ENCODE data around the gene PLEKHA5. TPM values are rescaled to one million over a fixed set of nuclear protein-coding genes. Genes with fewer than 3 reads are reported as not detected.
"Not testable (repeated sequence)": the region's sequence is repeated elsewhere in the genome, so short reads cannot be mapped to it uniquely, and the experiment has no call there.

The PLEKHA5 gene, protein sequence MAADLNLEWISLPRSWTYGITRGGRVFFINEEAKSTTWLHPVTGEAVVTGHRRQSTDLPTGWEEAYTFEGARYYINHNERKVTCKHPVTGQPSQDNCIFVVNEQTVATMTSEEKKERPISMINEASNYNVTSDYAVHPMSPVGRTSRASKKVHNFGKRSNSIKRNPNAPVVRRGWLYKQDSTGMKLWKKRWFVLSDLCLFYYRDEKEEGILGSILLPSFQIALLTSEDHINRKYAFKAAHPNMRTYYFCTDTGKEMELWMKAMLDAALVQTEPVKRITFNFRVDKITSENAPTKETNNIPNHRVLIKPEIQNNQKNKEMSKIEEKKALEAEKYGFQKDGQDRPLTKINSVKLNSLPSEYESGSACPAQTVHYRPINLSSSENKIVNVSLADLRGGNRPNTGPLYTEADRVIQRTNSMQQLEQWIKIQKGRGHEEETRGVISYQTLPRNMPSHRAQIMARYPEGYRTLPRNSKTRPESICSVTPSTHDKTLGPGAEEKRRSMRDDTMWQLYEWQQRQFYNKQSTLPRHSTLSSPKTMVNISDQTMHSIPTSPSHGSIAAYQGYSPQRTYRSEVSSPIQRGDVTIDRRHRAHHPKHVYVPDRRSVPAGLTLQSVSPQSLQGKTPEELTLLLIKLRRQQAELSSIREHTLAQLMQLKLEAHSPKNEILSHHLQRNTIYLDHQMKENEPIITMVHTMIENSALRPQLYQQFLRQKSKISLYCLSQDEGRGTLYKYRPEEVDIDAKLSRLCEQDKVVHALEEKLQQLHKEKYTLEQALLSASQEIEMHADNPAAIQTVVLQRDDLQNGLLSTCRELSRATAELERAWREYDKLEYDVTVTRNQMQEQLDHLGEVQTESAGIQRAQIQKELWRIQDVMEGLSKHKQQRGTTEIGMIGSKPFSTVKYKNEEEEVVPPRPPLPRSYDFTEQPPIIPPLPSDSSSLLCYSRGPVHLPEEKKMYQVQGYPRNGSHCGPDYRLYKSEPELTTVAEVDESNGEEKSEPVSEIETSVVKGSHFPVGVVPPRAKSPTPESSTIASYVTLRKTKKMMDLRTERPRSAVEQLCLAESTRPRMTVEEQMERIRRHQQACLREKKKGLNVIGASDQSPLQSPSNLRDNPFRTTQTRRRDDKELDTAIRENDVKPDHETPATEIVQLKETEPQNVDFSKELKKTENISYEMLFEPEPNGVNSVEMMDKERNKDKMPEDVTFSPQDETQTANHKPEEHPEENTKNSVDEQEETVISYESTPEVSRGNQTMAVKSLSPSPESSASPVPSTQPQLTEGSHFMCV
- 10 to 100 TPM in 11 of 12 donors, not detected in 1; 16.6 to 59.7 (median 19.0) TPM for polyA plus RNA-seq (ENCODE audit: insufficient read length in 12 of 12)
- long read RNA-seq, donor 1, partial matches to known transcripts, result 13 of 13 reads
- long read RNA-seq, donor 1, other reads (novel, unspliced or antisense), result 0 of 13 reads
- long read RNA-seq, donor 2, full-length matches to known transcripts, result 1 of 7 reads
- long read RNA-seq, donor 2, partial matches to known transcripts, result 0 of 7 reads
- long read RNA-seq, donor 2, other reads (novel, unspliced or antisense), result 6 of 7 reads
- long read RNA-seq, donor 3, result 0 reads
- long read RNA-seq, donor 4, full-length matches to known transcripts, result 1 of 1 reads
- long read RNA-seq, donor 4, partial matches to known transcripts, result 0 of 1 reads
- long read RNA-seq, donor 4, other reads (novel, unspliced or antisense), result 0 of 1 reads
- long read RNA-seq, donor 5, result 0 reads
- long read RNA-seq, donor 6, partial matches to known transcripts, result 0 of 1 reads
- long read RNA-seq, donor 6, other reads (novel, unspliced or antisense), result 0 of 1 reads
- long read RNA-seq, donor 7, result 0 reads
- long read RNA-seq, donor 8, full-length matches to known transcripts, result 2 of 2 reads
- long read RNA-seq, donor 8, partial matches to known transcripts, result 0 of 2 reads
- long read RNA-seq, donor 8, other reads (novel, unspliced or antisense), result 0 of 2 reads
- long read RNA-seq, donor 9, full-length matches to known transcripts, result 1 of 1 reads
- long read RNA-seq, donor 9, partial matches to known transcripts, result 0 of 1 reads
- long read RNA-seq, donor 9, other reads (novel, unspliced or antisense), result 0 of 1 reads
- long read RNA-seq, donor 10, result 0 reads
- long read RNA-seq, donor 11, result 0 reads

GRCh38 chr12:19129486-19130223, at the start of gene PLEKHA5:
TSS of gene PLEKHA5 (plus strand) at chr12:19129733. CDS start at chr12:19129800, 67 bp downstream.
- peak; percentile 55 for DNase-seq

- DNase-seq, result no peak
Observed at GRCh38 chr12:19080918-19081317, 48.6 kb upstream of the PLEKHA5 start.

DNA sequence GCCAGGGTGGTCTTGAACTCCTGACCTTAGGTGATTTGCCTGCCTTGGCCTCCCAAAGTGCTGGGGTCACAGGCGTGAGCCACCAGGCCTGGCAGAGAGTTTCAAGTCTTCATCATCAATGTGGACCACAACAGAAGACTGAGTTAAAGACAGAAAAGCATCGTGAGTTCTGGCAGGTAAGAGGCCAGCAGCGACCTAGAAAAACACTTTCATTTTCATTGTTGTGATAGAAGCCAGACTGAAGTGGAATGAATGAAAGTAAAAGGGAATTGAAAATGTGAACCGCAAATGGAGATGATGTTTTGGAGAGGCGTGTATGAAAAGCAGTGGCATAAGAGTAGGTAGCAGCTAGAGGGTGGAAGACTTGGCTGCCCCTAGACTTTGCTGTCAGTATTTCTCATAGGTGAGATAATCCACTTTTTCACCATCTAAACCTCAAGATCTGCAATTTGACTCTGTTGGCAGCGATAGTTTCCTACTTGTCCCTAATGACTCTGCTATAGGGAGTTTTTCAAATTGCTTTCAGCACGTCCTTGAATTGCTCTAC, 47.1 kb upstream of the PLEKHA5 start:
- no peak for DNase-seq

DNA sequence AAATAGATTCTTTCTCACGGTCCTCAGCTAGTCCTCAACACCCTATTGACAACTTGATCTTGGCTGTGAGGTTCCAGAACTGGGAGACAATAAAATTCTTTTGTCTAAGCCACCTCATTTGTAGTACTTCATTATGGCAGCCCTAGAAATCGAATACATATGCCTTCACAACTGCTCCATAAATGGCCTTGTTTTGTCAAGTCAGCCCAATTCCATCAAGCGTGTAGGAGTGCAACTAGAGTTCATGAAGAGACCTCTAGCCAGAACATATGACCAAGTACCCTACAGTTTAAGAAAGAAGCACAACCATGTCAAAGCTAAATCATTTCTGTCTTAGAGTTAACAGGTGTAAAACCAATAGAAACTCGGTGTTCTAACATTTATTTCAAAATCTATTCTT, 45.0 kb upstream of the PLEKHA5 start:
- DNase-seq, result no peak

DNA sequence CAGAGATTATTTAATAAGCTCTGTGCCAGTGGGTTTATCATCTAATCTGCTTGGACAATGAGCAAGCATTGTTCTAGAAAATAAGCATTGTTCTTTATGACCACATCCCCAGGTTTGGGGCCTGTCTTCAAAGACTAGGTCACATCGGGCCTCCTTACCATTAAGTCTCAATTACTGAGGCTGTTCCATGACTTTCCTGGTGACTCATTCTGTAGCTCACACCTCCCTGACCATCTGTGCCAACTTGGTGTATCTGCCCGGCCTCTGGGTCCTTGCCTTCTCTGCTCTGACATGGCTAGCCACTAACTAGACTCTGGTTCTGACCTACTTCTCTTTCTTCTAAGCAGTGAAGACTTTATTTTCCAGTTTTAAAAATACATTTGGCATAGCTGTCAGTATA, 44.4 kb upstream of the PLEKHA5 start:
- DNase-seq, result no peak

DNA sequence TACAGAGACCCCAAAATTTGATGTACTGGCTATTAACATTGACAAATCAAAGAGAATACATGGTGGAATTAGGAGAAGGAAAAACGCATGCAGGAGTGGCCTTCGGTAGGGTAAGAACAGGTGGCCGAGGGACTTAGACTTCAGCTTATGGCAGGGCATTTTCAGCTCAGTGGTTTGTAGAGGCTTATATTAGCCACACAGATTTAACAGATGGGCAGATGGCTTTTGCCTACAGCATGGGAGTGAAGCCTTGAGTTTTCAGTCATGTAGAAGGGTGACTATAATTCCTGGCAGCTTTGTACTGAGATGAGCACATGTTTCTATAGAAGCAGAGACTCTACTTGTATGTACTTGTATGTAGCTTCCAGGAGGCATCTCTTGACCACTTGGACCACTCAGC, 40.9 kb upstream of the PLEKHA5 start:
- DNase-seq, result no peak

- DNase-seq, result not testable (repeated sequence)
Observed at GRCh38 chr12:19092482-19092881, 37.1 kb upstream of the PLEKHA5 start.

GRCh38 chr12:19093218-19093617, 36.3 kb upstream of the PLEKHA5 start:
- DNase-seq, result no peak

GRCh38 chr12:19095331-19095730, 34.2 kb upstream of the PLEKHA5 start:
- no peak for DNase-seq

DNA sequence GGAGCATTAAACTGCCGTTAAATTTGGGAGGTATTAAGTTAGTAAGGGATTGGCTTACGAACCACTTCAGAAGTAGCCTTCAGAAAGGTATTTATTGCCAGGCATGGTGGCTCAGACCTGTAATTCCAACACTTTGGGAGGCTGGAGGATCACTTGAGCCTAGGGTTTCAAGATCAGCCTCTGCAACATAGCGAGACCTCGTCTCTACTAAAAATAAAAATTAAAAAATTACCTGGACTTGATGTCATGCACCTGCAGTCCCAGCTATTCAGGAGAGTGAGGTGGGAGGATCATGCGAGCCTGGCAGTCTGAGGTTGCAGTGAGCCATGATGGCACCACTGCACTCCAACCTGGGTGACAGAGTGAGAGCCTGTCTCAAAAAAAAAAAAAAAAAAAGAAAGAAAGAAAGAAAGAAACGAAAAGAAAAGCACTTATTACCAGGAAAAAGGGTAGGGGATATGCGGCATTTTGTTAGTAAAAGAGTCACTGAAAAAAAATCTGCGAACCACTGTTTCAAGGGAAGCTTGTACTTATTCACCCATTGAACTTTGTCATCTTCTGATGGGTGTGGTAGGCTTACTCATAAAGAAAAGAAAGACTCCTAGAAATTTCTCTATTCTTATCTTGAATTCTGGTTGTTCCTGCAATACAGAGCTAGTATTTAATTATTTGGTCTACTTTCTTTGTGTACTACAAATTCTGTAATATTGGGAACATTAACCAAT, 33.6 kb upstream of the PLEKHA5 start:
- DNase-seq, result no peak

- no peak for DNase-seq
Observed at GRCh38 chr12:19105463-19105862, 24.1 kb upstream of the PLEKHA5 start.

DNA sequence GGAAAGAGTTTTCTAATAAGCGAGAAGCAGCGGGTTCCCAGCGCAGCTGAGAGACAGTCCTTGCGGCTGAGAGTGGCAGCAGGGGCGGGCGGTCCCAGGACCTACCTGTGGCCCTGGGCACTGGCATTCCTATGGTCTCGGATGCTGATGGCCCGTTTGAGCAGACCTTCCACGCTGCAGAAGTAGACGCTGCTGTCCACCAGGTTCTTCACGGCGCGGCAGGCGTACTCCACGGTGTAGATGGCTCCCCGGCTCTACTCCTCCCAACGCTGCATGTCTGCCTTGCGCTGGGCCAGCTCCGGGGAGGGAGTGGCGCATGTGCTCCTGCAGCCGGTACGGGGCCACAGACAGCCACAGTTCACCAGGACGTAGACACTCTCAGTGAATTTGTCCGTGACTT, 21.8 kb upstream of the PLEKHA5 start:
- DNase-seq, result no peak

- DNase-seq, result no peak
Observed at GRCh38 chr12:19110221-19110940, 19.2 kb upstream of the PLEKHA5 start.

DNA sequence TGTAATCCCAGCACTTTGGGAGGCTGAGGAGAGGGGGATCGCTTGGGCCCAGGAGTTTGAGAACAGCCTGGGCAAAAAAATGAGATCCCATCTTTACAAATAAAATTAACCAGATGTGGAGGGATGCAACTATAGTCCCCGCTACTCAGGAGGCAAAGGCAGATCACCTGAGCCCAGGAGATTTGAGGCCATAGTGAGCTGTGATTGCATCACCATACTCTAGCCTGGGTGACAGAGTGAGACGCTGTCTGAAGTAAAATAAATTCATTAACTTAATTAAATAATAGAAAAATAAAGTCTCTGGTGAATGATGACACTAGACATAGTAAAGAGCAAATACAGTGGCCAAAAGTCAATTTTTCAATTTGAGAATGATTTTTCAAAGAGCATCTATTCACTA, 16.1 kb upstream of the PLEKHA5 start:
- DNase-seq, result no peak

DNA sequence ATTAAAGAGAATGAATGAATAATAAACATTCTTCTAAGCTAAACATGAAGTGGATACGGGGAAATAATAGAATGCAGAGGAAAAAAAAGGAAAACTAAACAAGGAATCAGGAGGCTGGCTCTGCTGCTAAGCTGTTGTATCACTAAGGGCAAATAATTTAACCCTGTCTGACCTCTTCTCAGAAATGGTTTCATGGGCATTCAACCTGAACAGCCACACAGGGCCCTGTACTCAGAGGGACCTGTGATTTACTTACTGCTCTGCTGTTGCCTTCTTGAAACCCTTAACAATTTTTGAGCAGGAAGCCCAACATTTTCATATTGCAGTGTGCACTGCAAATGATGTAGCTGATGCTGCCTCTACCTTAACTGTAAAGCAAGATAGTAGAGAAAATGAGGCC, 14.2 kb upstream of the PLEKHA5 start:
- no peak for DNase-seq

- DNase-seq, result no peak
Observed at GRCh38 chr12:19119440-19119839, 10.1 kb upstream of the PLEKHA5 start.

GRCh38 chr12:19120795-19121194, 8.7 kb upstream of the PLEKHA5 start:
- DNase-seq, result no peak

Data from muscle of arm (tissue), 14 donors.